MM.1S (cell line): ENCODE data around the gene SCIN.

Experiments
- DNase-seq: peaks from one replicate; pipeline ENCODE4 v3.0.0-alpha.2; 2015
- H2AFZ ChIP-seq: fragments of 300-600 bp; sonication (generic); 2 replicates; pipeline ENCODE4 v1.6.0; 2016; ENCODE audit warnings: antibody characterized with exemption, low read length
- H3F3A ChIP-seq: fragments of 300-600 bp; sonication (generic); 2 replicates; pipeline ENCODE4 v1.6.1; 2016; ENCODE audit warnings: mild to moderate bottlenecking, antibody characterized with exemption, low read length, moderate library complexity, mixed read lengths; ENCODE audit not compliant: insufficient read depth
- H3K27ac ChIP-seq: fragments of 300-600 bp; sonication (generic); 2 replicates; pipeline ENCODE4 v1.5.1; 2016; ENCODE audit warnings: mild to moderate bottlenecking, low read length
- H3K27me3 ChIP-seq: fragments of 300-600 bp; sonication (generic); replicated peaks from 2 replicates; pipeline ENCODE4 v1.6.0; 2016; ENCODE audit warnings: low read length; ENCODE audit not compliant: insufficient read depth
- H3K36me3 ChIP-seq: fragments of 300-600 bp; sonication (generic); replicated peaks from 2 replicates; pipeline ENCODE4 v1.6.1; 2016; ENCODE audit warnings: mild to moderate bottlenecking, low read length, mixed read lengths; ENCODE audit not compliant: insufficient read depth
- H3K4me1 ChIP-seq: fragments of 300-600 bp; sonication (generic); 2 replicates; pipeline ENCODE4 v1.6.1; 2016; ENCODE audit warnings: low read length, mixed read lengths
- H3K4me2 ChIP-seq: fragments of 300-600 bp; sonication (generic); 2 replicates; pipeline ENCODE4 v1.6.0; 2016; ENCODE audit warnings: low read depth, low read length
- H3K4me3 ChIP-seq: fragments of 300-600 bp; sonication (generic); 2 replicates; pipeline ENCODE4 v1.5.1; 2016; ENCODE audit warnings: low read length, mixed read lengths
- H3K79me2 ChIP-seq: fragments of 300-600 bp; sonication (generic); 2 replicates; pipeline ENCODE4 v1.6.1; 2016; ENCODE audit warnings: mixed run types, low read length, mixed read lengths
- H3K9ac ChIP-seq: fragments of 300-600 bp; sonication (generic); 2 replicates; pipeline ENCODE4 v1.6.1; 2016; ENCODE audit warnings: low read length, mixed read lengths
- H3K9me2 ChIP-seq: fragments of 300-600 bp; sonication (generic); replicated peaks from 2 replicates; pipeline ENCODE4 v1.6.1; 2016; ENCODE audit warnings: mild to moderate bottlenecking, low read length, mixed read lengths; ENCODE audit not compliant: insufficient read depth
- H3K9me3 ChIP-seq: fragments of 300-600 bp; sonication (generic); replicated peaks from 2 replicates; pipeline ENCODE4 v1.6.1; 2016; ENCODE audit warnings: mild to moderate bottlenecking, low read length, mixed read lengths; ENCODE audit not compliant: insufficient read depth
- H4K20me1 ChIP-seq: fragments of 300-600 bp; sonication (generic); 2 replicates; pipeline ENCODE4 v1.6.1; 2016; ENCODE audit warnings: mild to moderate bottlenecking, low read length, moderate library complexity, mixed read lengths; ENCODE audit not compliant: insufficient read depth
- EZH2 ChIP-seq: fragments of 300-600 bp; sonication (generic); optimal IDR thresholded peaks from 2 replicates; pipeline ENCODE3; 2017; ENCODE audit warnings: low read depth, mild to moderate bottlenecking, antibody characterized with exemption, low read length, mixed read lengths
- EZH2phosphoT487 ChIP-seq: fragments of 300-600 bp; sonication (generic); IDR thresholded peaks from 2 replicates; pipeline ENCODE4 v1.6.1; 2018; ENCODE audit warnings: antibody characterized with exemption, low read length
- TF ChIP-seq, protein P1 (sequence below): fragments of 300-600 bp; sonication (generic); IDR thresholded peaks from 2 replicates; pipeline ENCODE4 v1.5.1; 2016; ENCODE audit warnings: antibody characterized with exemption, low read length, mixed read lengths

SCIN gene

DNA sequence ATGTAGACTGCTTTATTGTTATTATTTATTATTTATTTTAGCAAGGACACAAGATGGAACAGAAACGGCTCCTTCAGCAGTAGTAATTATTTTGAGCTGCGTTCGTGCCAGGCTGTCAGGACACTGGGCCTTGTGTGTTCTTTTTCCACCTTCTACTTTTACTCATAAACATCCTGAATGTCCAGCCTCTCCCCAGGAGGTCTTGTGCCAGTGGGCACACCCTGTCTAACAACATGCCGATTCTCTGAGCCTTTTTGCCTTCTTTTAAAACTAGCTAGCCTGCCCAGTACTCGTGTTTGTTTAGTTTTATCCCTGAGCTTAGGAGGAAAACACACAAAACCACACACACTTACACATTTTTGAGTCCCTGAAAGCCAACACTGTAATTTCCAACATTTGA is 1.2 kb downstream of the SCIN start:
- Histone ChIP-seq H3K9me3 (no peaks in the 10 kb centered on the region), H3K4me1 (peaks cover 26% of the 10 kb centered on the region), H3K9me2 (no peaks in the 10 kb centered on the region), H3K27me3 (no peaks in the 10 kb centered on the region), H3F3A (peaks cover 23% of the 10 kb centered on the region), H4K20me1 (no peaks in the 10 kb centered on the region), H3K4me3 (no peak overlapping the region), H3K4me2 (no peak overlapping the region), H2AFZ (no peak overlapping the region), H3K79me2 (no peaks in the 10 kb centered on the region), H3K36me3 (no peaks in the 10 kb centered on the region), H3K27ac (no peak overlapping the region), H3K9ac (no peak overlapping the region)
- DNase-seq: no peak
- TF ChIP-seq, protein P1, sequence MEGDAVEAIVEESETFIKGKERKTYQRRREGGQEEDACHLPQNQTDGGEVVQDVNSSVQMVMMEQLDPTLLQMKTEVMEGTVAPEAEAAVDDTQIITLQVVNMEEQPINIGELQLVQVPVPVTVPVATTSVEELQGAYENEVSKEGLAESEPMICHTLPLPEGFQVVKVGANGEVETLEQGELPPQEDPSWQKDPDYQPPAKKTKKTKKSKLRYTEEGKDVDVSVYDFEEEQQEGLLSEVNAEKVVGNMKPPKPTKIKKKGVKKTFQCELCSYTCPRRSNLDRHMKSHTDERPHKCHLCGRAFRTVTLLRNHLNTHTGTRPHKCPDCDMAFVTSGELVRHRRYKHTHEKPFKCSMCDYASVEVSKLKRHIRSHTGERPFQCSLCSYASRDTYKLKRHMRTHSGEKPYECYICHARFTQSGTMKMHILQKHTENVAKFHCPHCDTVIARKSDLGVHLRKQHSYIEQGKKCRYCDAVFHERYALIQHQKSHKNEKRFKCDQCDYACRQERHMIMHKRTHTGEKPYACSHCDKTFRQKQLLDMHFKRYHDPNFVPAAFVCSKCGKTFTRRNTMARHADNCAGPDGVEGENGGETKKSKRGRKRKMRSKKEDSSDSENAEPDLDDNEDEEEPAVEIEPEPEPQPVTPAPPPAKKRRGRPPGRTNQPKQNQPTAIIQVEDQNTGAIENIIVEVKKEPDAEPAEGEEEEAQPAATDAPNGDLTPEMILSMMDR: no peak
- TF ChIP-seq EZH2phosphoT487: no peak
- no peak for TF ChIP-seq EZH2

DNA sequence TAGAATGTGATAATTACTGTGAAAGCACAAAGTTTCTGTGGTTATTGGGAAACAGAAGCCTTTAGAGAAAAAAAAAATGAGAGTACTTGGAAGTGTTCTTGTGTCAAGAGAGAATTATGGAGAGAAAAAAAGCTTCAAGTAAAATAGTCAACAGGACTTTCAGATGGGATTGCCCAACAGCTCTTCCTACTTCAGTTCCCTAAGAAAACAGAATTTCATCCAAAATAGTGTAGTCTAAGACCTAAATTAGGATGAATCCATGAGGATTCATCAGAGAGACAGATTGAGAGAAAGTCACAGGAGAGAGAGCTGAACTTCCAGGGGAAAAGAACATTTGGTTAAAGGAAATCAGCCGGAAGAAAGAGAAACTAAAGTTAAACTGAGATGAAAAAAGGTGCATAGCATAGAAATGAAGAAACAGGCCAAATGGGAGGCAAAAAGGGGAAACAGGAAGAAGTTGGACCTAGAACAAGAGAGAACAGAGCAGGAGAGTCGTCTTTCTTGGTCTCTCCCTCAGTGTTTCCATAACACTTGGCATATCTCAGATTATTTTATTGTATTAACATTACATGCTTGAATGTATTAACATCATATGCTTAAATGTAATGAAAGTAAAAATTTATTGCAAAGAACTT is 2.5 kb downstream of the SCIN start:
- no peaks in the 10 kb centered on the region for H3K9me3 ChIP-seq
- H3K27me3 ChIP-seq: no peaks in the 10 kb centered on the region
- no peak overlapping the region for H3K9ac ChIP-seq
- H4K20me1 ChIP-seq: no peaks in the 10 kb centered on the region
- H3K79me2 ChIP-seq: no peaks in the 10 kb centered on the region
- TF ChIP-seq EZH2phosphoT487: no peak
- no peak for TF ChIP-seq EZH2
- TF ChIP-seq, protein P1: no peak
- H3K4me3 ChIP-seq: no peak overlapping the region
- peaks cover 12% of the 10 kb centered on the region; the same call in 1 of the 2 replicates for H3F3A ChIP-seq
- no peaks in the 10 kb centered on the region for H3K9me2 ChIP-seq
- H3K4me2 ChIP-seq: no peak overlapping the region
- no peak overlapping the region for H2AFZ ChIP-seq
- peaks cover 16% of the 10 kb centered on the region; the same call in 1 of the 2 replicates for H3K4me1 ChIP-seq
- no peak overlapping the region for H3K27ac ChIP-seq
- no peaks in the 10 kb centered on the region for H3K36me3 ChIP-seq
- DNase-seq: no peak

DNA sequence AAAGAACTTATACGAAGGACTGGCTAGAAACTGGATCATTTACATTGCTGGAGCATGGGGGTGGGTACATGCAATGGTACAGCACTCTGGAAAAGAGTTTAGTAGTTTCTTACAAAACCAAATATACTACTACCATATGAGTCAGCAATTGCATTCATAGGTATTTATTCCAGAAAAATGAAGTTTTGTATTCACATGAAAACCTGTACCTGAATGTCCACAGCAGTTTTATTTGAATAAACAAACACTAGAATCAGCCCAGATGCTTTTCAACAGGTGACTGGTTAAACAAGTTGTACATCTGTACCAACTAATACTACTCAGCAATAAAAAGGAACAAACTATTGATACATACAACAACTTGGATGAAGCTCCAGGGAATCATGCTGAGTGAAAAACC is 3.4 kb downstream of the SCIN start:
- H3K79me2 ChIP-seq: no peaks in the 10 kb centered on the region
- no peak for DNase-seq
- H3K4me1 ChIP-seq: peaks cover 11% of the 10 kb centered on the region; the same call in 1 of the 2 replicates
- H3K27me3 ChIP-seq: no peaks in the 10 kb centered on the region
- no peak overlapping the region for H3K4me3 ChIP-seq
- no peak overlapping the region for H3K4me2 ChIP-seq
- no peak overlapping the region for H2AFZ ChIP-seq
- H3K9me2 ChIP-seq: no peaks in the 10 kb centered on the region
- TF ChIP-seq, protein P1: no peak
- no peak for TF ChIP-seq EZH2phosphoT487
- no peak for TF ChIP-seq EZH2
- H4K20me1 ChIP-seq: no peaks in the 10 kb centered on the region
- H3K9me3 ChIP-seq: no peaks in the 10 kb centered on the region
- H3K36me3 ChIP-seq: no peaks in the 10 kb centered on the region
- no peak overlapping the region for H3K27ac ChIP-seq
- no peak overlapping the region for H3K9ac ChIP-seq
- peaks cover 12% of the 10 kb centered on the region; the same call in 1 of the 2 replicates for H3F3A ChIP-seq
